ENCODE data around the gene USP17L18.
"Not testable (repeated sequence)": the region's sequence is repeated elsewhere in the genome, so short reads cannot be mapped to it uniquely, and the experiment has no call there.

The USP17L18 gene, protein sequence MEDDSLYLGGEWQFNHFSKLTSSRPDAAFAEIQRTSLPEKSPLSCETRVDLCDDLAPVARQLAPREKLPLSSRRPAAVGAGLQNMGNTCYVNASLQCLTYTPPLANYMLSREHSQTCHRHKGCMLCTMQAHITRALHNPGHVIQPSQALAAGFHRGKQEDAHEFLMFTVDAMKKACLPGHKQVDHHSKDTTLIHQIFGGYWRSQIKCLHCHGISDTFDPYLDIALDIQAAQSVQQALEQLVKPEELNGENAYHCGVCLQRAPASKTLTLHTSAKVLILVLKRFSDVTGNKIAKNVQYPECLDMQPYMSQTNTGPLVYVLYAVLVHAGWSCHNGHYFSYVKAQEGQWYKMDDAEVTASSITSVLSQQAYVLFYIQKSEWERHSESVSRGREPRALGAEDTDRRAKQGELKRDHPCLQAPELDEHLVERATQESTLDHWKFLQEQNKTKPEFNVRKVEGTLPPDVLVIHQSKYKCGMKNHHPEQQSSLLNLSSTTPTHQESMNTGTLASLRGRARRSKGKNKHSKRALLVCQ

GRCh38 chr4:9247953-9248680 lies at the start of gene USP17L18:
USP17L18 (plus strand) TSS chr4:9248630; CDS start chr4:9248630, 0 bp downstream.
- not testable (repeated sequence) for H3K27me3 ChIP-seq; H3K4me3 ChIP-seq (ENCODE audit: low read depth in 1 of 2, low read length in 1 of 2); H3K36me3 ChIP-seq; H3K4me1 ChIP-seq (ENCODE audit: control insufficient read depth in 1 of 2, insufficient read depth in 1 of 2, low read depth in 1 of 2, low read length in 1 of 2); H3K9me3 ChIP-seq; H3K27ac ChIP-seq

- H3K9me3 ChIP-seq; H3K27ac ChIP-seq; H3K27me3 ChIP-seq; H3K36me3 ChIP-seq; H3K4me3 ChIP-seq (ENCODE audit: low read depth in 1 of 2, low read length in 1 of 2); H3K4me1 ChIP-seq (ENCODE audit: control insufficient read depth in 1 of 2, insufficient read depth in 1 of 2, low read depth in 1 of 2, low read length in 1 of 2): not testable (repeated sequence)
Measured at GRCh38 chr4:9210357-9210756, 38.1 kb upstream of the USP17L18 start, which contains the start of gene USP17L10. USP17L10 (plus strand) TSS chr4:9210657; CDS start chr4:9210657, 0 bp downstream.

DNA sequence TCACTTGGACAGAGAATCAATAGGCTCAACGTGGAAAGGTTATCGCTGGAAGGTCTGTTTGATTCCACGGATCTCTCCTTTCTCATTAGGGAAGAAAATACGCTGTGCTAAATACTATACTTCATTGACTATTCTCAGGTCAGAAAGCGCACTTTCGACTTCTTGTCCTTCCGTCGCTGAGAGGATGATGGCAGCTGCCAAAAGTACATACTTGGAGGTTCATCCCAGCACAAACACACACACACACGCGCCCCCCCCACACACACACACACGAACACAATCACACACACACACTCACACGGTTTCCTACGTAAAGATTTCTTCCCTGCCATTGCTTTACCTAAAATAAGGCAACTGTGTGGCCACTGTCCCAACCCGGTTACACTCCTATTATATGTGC lies 33.7 kb upstream of the USP17L18 start:
- H3K9me3 ChIP-seq; H3K27me3 ChIP-seq; H3K27ac ChIP-seq; H3K36me3 ChIP-seq; H3K4me3 ChIP-seq (ENCODE audit: low read depth in 1 of 2, low read length in 1 of 2); H3K4me1 ChIP-seq (ENCODE audit: control insufficient read depth in 1 of 2, insufficient read depth in 1 of 2, low read depth in 1 of 2, low read length in 1 of 2): not testable (repeated sequence)

DNA sequence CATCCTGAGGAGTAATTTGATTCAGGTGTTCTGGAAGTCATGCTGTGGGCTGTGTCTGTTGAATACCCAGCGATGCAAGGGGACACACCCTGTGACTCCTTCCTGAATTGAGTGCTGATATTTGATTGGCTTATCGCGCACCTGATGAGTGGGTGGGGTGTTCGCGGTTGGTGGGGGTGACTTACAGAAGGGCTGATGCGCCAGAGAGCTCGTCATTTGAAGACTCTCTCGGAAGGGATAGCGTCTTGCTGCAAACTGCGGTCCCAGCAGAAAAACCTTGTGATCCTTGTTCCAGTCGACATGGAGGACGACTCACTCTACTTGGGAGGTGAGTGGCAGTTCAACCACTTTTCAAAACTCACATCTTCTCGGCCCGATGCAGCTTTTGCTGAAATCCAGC lies 33.3 kb upstream of the USP17L18 start, which contains the start of gene USP17L11:
TSS of gene USP17L11 (plus strand) at position 301 of the 400 bp plus-strand sequence. CDS start at position 301, 0 bp downstream.
- not testable (repeated sequence) for H3K9me3 ChIP-seq; H3K4me1 ChIP-seq (ENCODE audit: control insufficient read depth in 1 of 2, insufficient read depth in 1 of 2, low read depth in 1 of 2, low read length in 1 of 2); H3K36me3 ChIP-seq; H3K27me3 ChIP-seq; H3K4me3 ChIP-seq (ENCODE audit: low read depth in 1 of 2, low read length in 1 of 2); H3K27ac ChIP-seq

DNA sequence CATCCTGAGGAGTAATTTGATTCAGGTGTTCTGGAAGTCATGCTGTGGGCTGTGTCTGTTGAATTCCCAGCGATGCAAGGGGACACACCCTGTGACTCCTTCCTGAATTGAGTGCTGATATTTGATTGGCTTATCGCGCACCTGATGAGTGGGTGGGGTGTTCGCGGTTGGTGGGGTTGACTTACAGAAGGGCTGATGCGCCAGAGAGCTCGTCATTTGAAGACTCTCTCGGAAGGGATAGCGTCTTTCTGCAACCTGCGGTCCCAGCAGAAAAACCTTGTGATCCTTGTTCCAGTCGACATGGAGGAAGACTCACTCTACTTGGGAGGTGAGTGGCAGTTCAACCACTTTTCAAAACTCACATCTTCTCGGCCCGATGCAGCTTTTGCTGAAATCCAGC lies 28.6 kb upstream of the USP17L18 start, which contains the start of gene USP17L12:
TSS of gene USP17L12 (plus strand) at position 301 of the 400 bp plus-strand sequence. CDS start at position 301, 0 bp downstream.
- H3K4me3 ChIP-seq (ENCODE audit: low read depth in 1 of 2, low read length in 1 of 2), result not testable (repeated sequence)

DNA sequence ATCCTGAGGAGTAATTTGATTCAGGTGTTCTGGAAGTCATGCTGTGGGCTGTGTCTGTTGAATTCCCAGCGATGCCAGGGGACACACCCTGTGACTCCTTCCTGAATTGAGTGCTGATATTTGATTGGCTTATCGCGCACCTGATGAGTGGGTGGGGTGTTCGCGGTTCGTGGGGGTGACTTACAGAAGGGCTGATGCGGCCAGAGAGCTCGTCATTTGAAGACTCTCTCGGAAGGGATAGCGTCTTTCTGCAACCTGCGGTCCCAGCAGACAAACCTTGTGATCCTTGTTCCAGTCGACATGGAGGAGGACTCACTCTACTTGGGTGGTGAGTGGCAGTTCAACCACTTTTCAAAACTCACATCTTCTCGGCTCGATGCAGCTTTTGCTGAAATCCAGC lies 23.8 kb upstream of the USP17L18 start, which contains the start of gene USP17L13:
TSS of gene USP17L13 (plus strand) at position 301 of the 400 bp plus-strand sequence. CDS start at position 301, 0 bp downstream.
- H3K27me3 ChIP-seq; H3K4me1 ChIP-seq (ENCODE audit: control insufficient read depth in 1 of 2, insufficient read depth in 1 of 2, low read depth in 1 of 2, low read length in 1 of 2); H3K36me3 ChIP-seq; H3K9me3 ChIP-seq; H3K27ac ChIP-seq; H3K4me3 ChIP-seq (ENCODE audit: low read depth in 1 of 2, low read length in 1 of 2): not testable (repeated sequence)

More for the DNA sequence above, 28.6 kb upstream of the USP17L18 start, which contains the start of gene USP17L12:
- H3K9me3 ChIP-seq; H3K27me3 ChIP-seq; H3K27ac ChIP-seq; H3K4me1 ChIP-seq (ENCODE audit: control insufficient read depth in 1 of 2, insufficient read depth in 1 of 2, low read depth in 1 of 2, low read length in 1 of 2); H3K36me3 ChIP-seq: not testable (repeated sequence)

GRCh38 chr4:9230249-9230648 lies 18.2 kb upstream of the USP17L18 start:
- not testable (repeated sequence) for H3K9me3 ChIP-seq; H3K27ac ChIP-seq; H3K4me1 ChIP-seq (ENCODE audit: control insufficient read depth in 1 of 2, insufficient read depth in 1 of 2, low read depth in 1 of 2, low read length in 1 of 2)

DNA sequence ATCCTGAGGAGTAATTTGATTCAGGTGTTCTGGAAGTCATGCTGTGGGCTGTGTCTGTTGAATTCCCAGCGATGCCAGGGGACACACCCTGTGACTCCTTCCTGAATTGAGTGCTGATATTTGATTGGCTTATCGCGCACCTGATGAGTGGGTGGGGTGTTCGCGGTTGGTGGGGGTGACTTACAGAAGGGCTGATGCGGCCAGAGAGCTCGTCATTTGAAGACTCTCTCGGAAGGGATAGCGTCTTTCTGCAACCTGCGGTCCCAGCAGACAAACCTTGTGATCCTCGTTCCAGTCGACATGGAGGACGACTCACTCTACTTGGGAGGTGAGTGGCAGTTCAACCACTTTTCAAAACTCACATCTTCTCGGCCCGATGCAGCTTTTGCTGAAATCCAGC lies 14.3 kb upstream of the USP17L18 start, which contains the start of gene USP17L15:
TSS of gene USP17L15 (plus strand) at position 301 of the 400 bp plus-strand sequence. CDS start at position 301, 0 bp downstream.
- H3K4me1 ChIP-seq (ENCODE audit: control insufficient read depth in 1 of 2, insufficient read depth in 1 of 2, low read depth in 1 of 2, low read length in 1 of 2); H3K9me3 ChIP-seq; H3K27ac ChIP-seq; H3K27me3 ChIP-seq; H3K36me3 ChIP-seq; H3K4me3 ChIP-seq (ENCODE audit: low read depth in 1 of 2, low read length in 1 of 2): not testable (repeated sequence)

More at GRCh38 chr4:9230249-9230648, 18.2 kb upstream of the USP17L18 start:
- not testable (repeated sequence) for H3K36me3 ChIP-seq; H3K27me3 ChIP-seq; H3K4me3 ChIP-seq (ENCODE audit: low read depth in 1 of 2, low read length in 1 of 2)

DNA sequence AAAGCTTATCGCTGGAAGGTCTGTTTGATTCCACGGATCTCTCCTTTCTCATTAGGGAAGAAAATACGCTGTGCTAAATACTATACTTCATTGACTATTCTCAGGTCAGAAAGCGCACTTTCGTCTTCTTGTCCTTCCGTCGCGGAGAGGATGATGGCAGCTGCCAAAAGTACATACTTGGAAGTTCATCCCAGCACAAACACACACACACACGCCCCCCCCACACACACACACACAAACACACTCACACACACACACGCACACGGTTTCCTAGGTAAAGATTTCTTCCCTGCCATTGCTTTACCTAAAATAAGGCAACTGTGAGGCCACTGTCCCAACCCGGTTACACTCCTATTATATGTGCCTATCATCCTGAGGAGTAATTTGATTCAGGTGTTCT lies 10.0 kb upstream of the USP17L18 start:
- not testable (repeated sequence) for H3K4me3 ChIP-seq (ENCODE audit: low read depth in 1 of 2, low read length in 1 of 2); H3K4me1 ChIP-seq (ENCODE audit: control insufficient read depth in 1 of 2, insufficient read depth in 1 of 2, low read depth in 1 of 2, low read length in 1 of 2); H3K36me3 ChIP-seq; H3K27me3 ChIP-seq; H3K27ac ChIP-seq; H3K9me3 ChIP-seq

DNA sequence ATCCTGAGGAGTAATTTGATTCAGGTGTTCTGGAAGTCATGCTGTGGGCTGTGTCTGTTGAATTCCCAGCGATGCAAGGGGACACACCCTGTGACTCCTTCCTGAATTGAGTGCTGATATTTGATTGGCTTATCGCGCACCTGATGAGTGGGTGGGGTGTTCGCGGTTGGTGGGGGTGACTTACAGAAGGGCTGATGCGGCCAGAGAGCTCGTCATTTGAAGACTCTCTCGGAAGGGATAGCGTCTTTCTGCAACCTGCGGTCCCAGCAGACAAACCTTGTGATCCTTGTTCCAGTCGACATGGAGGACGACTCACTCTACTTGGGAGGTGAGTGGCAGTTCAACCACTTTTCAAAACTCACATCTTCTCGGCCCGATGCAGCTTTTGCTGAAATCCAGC lies 4.9 kb upstream of the USP17L18 start, which contains the start of gene USP17L17:
TSS of gene USP17L17 (plus strand) at position 301 of the 400 bp plus-strand sequence. CDS start at position 301, 0 bp downstream.
- H3K4me1 ChIP-seq (ENCODE audit: control insufficient read depth in 1 of 2, insufficient read depth in 1 of 2, low read depth in 1 of 2, low read length in 1 of 2); H3K4me3 ChIP-seq (ENCODE audit: low read depth in 1 of 2, low read length in 1 of 2); H3K36me3 ChIP-seq; H3K9me3 ChIP-seq; H3K27me3 ChIP-seq; H3K27ac ChIP-seq: not testable (repeated sequence)

GRCh38 chr4:9253078-9253477 lies 4.6 kb downstream of the USP17L18 start, which contains the start of gene USP17L19:
USP17L19 (plus strand) TSS chr4:9253378; CDS start chr4:9253378, 0 bp downstream.
- not testable (repeated sequence) for H3K4me1 ChIP-seq (ENCODE audit: control insufficient read depth in 1 of 2, insufficient read depth in 1 of 2, low read depth in 1 of 2, low read length in 1 of 2); H3K9me3 ChIP-seq; H3K4me3 ChIP-seq (ENCODE audit: low read depth in 1 of 2, low read length in 1 of 2); H3K36me3 ChIP-seq; H3K27ac ChIP-seq; H3K27me3 ChIP-seq

GRCh38 chr4:9257824-9258223 lies 9.4 kb downstream of the USP17L18 start, which contains the start of gene USP17L20:
USP17L20 (plus strand) TSS chr4:9258124; CDS start chr4:9258124, 0 bp downstream.
- not testable (repeated sequence) for H3K36me3 ChIP-seq; H3K27me3 ChIP-seq; H3K27ac ChIP-seq; H3K4me3 ChIP-seq (ENCODE audit: low read depth in 1 of 2, low read length in 1 of 2); H3K9me3 ChIP-seq; H3K4me1 ChIP-seq (ENCODE audit: control insufficient read depth in 1 of 2, insufficient read depth in 1 of 2, low read depth in 1 of 2, low read length in 1 of 2)

DNA sequence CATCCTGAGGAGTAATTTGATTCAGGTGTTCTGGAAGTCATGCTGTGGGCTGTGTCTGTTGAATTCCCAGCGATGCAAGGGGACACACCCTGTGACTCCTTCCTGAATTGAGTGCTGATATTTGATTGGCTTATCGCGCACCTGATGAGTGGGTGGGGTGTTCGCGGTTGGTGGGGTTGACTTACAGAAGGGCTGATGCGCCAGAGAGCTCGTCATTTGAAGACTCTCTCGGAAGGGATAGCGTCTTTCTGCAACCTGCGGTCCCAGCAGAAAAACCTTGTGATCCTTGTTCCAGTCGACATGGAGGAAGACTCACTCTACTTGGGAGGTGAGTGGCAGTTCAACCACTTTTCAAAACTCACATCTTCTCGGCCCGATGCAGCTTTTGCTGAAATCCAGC lies 14.1 kb downstream of the USP17L18 start, which contains the start of gene USP17L21:
TSS of gene USP17L21 (plus strand) at position 301 of the 400 bp plus-strand sequence. CDS start at position 301, 0 bp downstream.
- not testable (repeated sequence) for H3K27me3 ChIP-seq, H3K27ac ChIP-seq

More for the DNA sequence above, 14.1 kb downstream of the USP17L18 start, which contains the start of gene USP17L21:
- not testable (repeated sequence) for H3K9me3 ChIP-seq; H3K36me3 ChIP-seq; H3K4me1 ChIP-seq (ENCODE audit: control insufficient read depth in 1 of 2, insufficient read depth in 1 of 2, low read depth in 1 of 2, low read length in 1 of 2); H3K4me3 ChIP-seq (ENCODE audit: low read depth in 1 of 2, low read length in 1 of 2)

Measured in neutrophil (primary cell).